ENCODE measurements around the gene RHCE.
A peak's percentile ranks its signal among the peaks of the same experiment; 100 is the strongest.
"Not testable (repeated sequence)": the region's sequence is repeated elsewhere in the genome, so short reads cannot be mapped to it uniquely, and the experiment has no call there.

RHCE gene

DNA sequence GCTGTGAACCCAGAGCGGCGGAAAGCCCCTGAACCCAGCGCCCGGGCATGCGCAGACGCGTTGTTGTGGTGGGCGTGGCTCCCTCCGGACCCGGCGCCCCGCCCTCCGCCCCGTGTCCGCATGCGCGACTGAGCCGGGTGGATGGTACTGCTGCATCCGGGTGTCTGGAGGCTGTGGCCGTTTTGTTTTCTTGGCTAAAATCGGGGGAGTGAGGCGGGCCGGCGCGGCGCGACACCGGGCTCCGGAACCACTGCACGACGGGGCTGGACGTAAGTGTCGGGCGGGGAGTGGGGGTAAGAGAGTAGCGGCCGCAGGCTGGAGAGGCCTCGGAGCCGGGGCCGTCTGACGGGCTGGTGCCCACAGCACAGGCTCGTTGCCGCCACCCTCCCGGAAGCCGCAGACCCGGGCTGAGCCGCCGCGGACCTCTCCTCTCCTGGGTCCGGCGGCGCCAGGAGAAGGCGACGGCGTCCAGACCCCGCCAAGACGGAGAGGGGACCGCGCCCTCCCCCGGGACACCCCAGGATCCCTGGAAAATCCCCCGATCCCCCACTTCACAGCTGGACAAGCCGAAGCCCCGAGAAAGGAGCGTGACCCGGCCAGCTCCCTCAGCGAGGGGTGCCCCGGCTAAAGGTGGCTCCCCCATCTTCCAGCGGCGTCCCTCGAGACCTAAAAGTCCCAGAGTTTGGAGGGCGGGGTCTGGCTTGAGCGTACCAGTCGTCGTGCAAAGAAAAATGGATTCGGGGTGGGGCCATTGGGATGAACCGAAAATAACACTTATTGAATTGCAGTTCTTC lies 82.2 kb downstream of the RHCE start, which contains the start of gene TMEM50A:
Gene TMEM50A, plus strand, starts transcription at position 147 of the 794 bp plus-strand sequence. CDS start 2,153 bp downstream, outside the sequence.
- DNase-seq, result peak; percentile 89

DNA sequence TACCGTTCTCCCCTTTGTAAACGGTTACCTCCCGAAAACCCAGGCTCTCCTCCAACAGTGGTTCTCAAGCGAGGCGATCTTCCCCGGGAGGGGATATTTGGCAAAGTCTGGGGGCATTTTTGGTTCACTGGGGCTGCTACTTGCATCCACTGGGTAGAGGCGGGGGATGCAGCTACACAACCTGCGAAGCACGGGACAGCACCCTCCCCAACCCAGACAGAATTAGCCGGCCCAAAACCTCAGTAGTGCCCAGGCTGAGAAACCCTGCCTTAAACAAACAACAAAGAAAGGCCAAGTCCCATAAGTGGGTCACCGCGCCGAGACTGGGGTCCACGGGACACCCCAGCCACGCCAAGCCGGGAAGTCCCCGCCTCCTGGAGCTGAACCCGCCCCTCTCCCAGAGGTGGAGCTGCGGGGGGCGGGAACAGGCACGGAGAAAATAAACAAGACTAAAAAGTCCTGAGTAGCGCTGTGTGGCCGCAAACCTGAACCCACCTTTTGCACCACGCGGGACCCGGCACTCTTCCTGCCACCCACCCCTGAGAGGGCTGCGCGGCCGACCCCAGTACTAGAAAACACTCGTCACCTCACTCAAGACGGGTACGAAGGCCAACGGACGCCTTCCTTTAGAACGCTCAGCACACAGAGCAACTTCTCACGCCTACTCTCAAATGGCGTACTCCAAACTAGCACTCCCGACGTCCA lies 83.0 kb downstream of the RHCE start:
- not testable (repeated sequence) for DNase-seq

DNA sequence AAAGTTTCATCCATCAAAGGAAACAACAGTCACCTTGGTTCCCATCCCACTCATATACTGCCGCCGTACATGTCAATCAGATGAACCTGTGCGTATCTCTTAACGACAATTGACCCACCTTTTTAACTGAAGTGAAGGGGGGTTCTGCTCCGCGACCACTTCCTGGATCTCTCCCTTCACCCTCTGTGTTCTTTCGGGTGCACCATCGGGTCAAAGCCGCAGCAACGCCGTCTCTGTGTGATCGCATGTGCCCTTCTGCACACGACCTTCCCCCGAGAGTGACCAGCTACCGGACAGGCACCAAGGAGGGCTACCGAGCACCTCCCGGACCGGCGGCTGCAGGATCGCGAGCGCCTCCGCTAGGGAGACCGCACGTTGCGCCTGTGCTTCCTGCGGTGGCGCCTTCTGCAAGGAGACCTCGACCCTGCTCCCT lies 83.7 kb downstream of the RHCE start:
- DNase-seq, result peak; percentile 8

DNA sequence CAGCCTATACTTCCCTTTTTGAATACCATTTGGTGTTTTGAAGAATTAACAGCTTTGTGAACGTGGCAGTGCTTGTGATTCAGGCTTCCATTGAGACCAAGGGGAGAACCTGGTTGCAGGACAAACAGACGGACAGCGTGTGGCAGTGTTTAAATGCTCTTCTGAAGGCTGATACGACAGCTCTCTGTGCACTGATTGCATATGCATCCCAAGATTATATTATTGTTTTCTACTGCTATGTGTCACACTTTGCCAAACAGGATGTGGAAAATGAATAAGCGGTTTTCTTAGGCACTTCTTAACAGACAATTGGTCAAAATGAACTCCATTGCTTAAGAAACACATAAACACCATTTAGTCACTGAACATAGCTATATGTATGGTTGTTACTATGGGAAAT lies 90.7 kb downstream of the RHCE start:
- DNase-seq, result not testable (repeated sequence)

DNA sequence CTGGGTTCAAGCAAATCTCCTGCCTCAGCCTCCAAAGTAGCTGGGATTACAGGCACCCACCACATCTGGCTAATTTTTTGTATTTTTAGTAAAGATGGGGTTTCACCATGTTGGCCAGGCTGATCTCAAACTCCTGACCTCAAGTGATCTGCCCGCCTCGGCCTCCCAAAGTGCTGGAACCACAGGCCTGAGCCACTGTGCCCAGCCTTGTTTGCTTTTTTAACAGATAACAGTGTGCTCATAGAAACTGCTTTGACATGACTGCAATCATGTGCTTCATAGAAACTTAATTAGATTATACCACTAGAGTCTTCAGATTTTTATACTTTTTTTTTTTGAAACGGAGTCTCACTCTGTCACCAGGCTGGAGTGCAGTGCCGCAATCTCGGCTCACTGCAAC lies 91.3 kb downstream of the RHCE start:
- DNase-seq, result not testable (repeated sequence)

DNA sequence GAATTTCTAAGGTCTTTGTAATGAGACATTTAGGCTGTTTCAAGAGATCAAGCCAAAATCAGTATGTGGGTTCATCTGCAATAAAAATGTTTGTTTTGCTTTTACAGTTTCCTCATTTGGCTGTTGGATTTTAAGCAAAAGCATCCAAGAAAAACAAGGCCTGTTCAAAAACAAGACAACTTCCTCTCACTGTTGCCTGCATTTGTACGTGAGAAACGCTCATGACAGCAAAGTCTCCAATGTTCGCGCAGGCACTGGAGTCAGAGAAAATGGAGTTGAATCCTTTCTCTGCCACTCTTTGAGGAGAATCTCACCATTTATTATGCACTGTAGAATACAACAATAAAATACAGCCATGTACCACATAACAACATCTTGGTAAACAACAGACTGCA lies 91.8 kb downstream of the RHCE start:
- not testable (repeated sequence) for DNase-seq

DNA sequence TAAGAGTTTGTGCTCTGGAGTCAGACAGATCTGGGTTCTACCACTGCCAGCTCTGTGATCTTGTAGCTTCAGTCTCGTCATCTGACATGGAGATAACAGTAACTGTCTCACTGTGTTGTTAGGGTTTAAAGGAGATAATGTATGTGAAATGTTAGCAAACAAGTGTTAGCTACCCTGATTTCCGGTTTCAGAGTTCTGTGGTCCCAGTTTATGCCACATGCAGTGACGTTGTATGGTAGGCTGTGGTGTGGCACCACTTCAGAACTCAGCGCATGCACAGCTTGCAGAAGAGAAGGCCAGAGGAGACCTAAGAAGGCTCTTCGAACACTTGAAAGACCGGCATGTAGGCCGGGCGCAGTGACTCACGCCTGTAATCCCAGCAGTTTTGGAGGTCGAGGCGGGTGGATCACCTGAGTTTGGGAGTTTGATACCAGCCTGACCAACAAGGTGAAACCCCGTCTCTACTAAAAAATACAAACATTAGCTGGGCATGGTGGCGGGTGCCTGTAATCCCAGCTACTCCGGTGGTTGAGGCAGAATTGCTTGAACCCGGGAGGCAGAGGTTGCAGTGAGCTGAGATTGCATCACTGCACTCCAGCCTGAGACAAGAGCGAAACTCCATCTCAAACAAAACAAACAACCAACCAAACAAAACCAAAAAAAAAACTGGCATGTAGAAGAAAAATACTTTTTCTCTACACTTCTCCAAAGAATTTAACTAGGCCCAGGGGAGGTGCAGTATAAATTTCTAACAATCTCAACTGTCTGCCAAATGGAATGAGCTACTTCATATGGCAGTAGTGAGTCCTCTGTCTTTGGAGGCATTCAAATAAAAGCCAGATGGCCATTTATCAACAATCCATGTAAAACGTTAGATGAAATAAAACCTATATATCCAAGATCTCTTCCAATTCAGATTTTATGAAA lies 92.5 kb downstream of the RHCE start:
- not testable (repeated sequence) for DNase-seq

DNA sequence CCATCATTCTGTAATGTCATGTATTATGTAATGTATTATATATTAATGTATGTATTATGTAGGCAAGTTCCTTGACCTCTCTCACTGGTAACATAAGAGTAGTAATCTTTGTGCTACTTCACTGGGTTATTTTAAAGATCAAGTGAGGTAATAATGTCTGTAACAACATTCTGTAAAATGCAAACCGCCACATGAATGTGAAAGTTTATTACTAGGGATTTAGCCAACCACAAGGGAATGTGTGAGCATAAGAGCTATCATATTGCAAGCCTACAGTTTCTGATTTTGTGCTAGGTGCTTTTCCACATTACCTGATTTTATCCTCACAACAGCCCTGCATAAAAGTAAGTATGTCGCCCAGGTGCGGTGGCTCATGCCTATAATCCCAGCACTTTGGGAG lies 96.2 kb downstream of the RHCE start:
- not testable (repeated sequence) for DNase-seq

DNA sequence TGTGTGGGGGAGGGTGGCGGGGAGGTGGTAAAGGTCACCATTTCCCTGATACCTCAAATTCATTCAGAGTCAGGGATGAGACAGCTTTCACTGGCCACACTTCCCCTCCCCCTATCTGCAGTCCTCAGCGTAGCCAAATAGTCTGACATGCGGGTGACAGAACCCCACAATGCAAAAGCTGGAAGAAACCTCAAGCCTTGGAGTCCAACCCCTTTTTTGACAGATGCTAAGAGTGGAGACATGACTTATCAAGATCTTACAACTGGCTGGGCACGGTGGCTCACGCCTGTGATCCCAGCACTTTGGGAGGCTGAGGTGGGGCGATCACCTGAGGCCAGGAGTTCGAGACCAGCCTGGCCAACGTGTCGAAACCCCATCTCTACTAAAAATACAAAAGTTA lies 98.5 kb downstream of the RHCE start:
- not testable (repeated sequence) for DNase-seq

DNA sequence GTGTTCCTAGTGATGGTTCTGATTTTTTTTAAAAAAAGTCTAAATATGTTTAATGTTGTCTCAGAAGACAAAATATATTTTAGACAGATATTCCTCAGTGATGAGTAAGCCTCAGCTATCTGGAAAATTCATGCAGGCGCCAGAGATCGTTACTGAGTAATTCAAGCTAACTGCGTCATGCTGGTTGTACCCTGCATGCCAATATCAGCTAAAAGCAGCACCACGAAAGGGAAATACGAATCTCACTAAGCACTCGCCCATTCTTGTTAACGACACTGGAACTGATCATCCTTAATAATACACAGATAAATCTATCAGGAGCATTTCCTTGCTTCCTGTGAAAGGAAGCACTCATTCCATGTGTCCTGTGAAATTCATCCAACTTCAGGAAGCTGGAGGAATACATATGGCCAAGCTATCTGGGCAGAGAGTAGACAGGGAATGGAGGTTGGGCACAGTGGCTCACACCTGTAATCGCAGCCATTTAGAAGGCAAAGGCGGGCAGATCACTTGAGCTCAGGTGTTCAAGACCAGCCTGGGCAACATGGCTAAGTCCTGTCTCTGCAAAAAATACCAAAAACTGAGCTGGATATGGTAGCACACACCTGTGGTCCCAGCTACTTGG lies 100.2 kb downstream of the RHCE start:
- not testable (repeated sequence) for DNase-seq

DNA sequence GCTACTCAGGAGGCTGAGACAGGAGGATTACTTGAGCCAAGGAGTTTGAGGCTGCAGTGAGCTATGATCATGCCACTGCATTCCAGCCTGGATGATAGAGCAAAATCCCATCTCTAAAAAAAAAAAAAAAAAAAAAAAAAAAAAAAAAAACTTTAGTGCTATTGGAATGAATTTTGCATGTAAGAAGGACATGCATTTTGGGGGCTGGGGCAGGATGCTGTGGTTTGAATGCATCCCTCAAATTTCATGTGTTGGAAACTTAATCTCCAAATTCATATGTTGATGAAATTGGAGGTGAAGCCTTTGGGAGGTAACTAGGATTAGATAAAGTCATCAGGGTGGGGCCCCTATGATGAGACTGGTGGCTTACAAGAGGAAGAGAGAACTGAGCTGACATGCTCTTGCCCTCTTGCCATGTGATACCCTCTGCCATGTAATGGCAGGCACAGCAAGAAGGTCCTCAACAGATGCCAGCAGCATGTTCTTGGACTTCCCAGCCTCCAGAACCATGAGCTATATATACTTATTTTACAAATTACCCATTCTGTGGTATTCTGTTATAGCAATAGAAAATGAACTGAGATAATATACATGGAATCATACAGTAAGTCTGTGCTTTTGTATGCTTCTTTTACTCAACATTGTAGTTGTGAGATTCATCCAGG lies 107.7 kb downstream of the RHCE start:
- DNase-seq, result not testable (repeated sequence)

All from stimulated activated CD4-positive, alpha-beta T cell treated with anti-CD3 and anti-CD28 coated beads, Interleukin-4, amount 100 ng/mL, for 1 hour (primary cell).